GM12878 (cell line): ENCODE measurements around the gene PIK3R5. TPM values are rescaled to one million over a fixed set of nuclear protein-coding genes. Genes with fewer than 3 reads are reported as not detected.
A peak's percentile ranks its signal among the peaks of the same experiment; 100 is the strongest.

ENCODE experiments used
- ATAC-seq: fragments of 200-7000 bp; cut with Tn5 transposase; 3 replicates; pipeline ENCODE4 v1.9.1; 2020; ENCODE audit warnings: mild to moderate bottlenecking, moderate library complexity
- BruUV-seq: library from RNA; stranded (reverse); fragments of 400-500 nt; replicated peaks from 2 replicates; lab custom pipeline; 2021; lab: Mats Ljungman, UMichigan
- CTCF ChIA-PET: fragments of 300-600 bp; sonication (Branson Sonifier 250); formaldehyde crosslinking; extraction: SDS; loops from one replicate; lab custom pipeline; 2021; ENCODE audit warnings: inconsistent platforms; lab: Yijun Ruan, JAX
- POLR2A ChIA-PET: fragments of 350-600 bp; formaldehyde crosslinking; extraction: SDS; loops from one replicate; lab custom pipeline; 2021; ENCODE audit warnings: inconsistent platforms; lab: Charles Lee
- RAD21 ChIA-PET: fragments of 300-600 bp; sonication (Branson Sonifier 250); formaldehyde crosslinking; loops from one replicate; lab custom pipeline; 2023; ENCODE audit warnings: antibody characterized with exemption; ENCODE audit not compliant: unreplicated experiment; lab: Charles Lee
- SMC1A ChIA-PET: fragments of 300-600 bp; sonication (Branson Sonifier 250); formaldehyde crosslinking; loops from one replicate; lab custom pipeline; 2023; ENCODE audit not compliant: unreplicated experiment, uncharacterized antibody; lab: Charles Lee
- DNase-seq: peaks from one replicate; pipeline ENCODE4 v3.0.0-alpha.2; 2011; ENCODE audit warnings: low read depth, low spot score
- FAIRE-seq: peaks from 3 replicates; lab custom pipeline; 2011; peaks lifted over from hg19 to GRCh38; lab: Jason Lieb, UNC
- H2AFZ ChIP-seq: 2 replicates; pipeline ENCODE4 v1.6.0; 2011; ENCODE audit warnings: low read depth, low read length, control low read depth; ENCODE audit not compliant: control insufficient read depth
- H3K27ac ChIP-seq: 2 replicates; pipeline ENCODE4 v1.5.1; 2011; ENCODE audit warnings: control low read depth; ENCODE audit not compliant: control insufficient read depth, insufficient read depth
- H3K27me3 ChIP-seq, 2 experiments: replicated peaks in 1 of 2; 2 replicates each; pipeline versions ENCODE4 v1.6.0 to v1.6.1; 2011; ENCODE audit warnings: low read length in 1 of 2; ENCODE audit not compliant: control insufficient read depth in 2 of 2, insufficient read depth in 2 of 2
- H3K36me3 ChIP-seq, 2 experiments: 2 replicates each; pipeline ENCODE4 v1.5.1; 2011; ENCODE audit warnings: low read length in 1 of 2; ENCODE audit not compliant: control insufficient read depth in 2 of 2, insufficient read depth in 2 of 2
- H3K4me1 ChIP-seq: 2 replicates; pipeline ENCODE4 v1.6.1; 2011; ENCODE audit warnings: mild to moderate bottlenecking, low read length, moderate library complexity, mixed read lengths; ENCODE audit not compliant: control insufficient read depth, insufficient read depth
- H3K4me2 ChIP-seq: 2 replicates; pipeline ENCODE4 v1.6.0; 2011; ENCODE audit warnings: control low read depth; ENCODE audit not compliant: control insufficient read depth, insufficient read depth
- H3K4me3 ChIP-seq: fragments of 200-600 bp; sonication (generic); 2 replicates; pipeline ENCODE4 v1.5.1; 2016
- H3K79me2 ChIP-seq: 2 replicates; pipeline ENCODE4 v1.6.0; 2011; ENCODE audit warnings: low read length; ENCODE audit not compliant: control insufficient read depth, insufficient read depth
- H3K9ac ChIP-seq: 2 replicates; pipeline ENCODE4 v1.8.0; 2011; ENCODE audit warnings: low read length, control low read depth, mixed read lengths; ENCODE audit not compliant: control insufficient read depth, insufficient read depth
- H3K9me3 ChIP-seq: replicated peaks from 3 replicates; pipeline ENCODE4 v1.5.1; 2011; ENCODE audit warnings: mild to moderate bottlenecking, low read length; ENCODE audit not compliant: control insufficient read depth, insufficient read depth
- H4K20me1 ChIP-seq: 2 replicates; pipeline ENCODE4 v1.6.0; 2011; ENCODE audit not compliant: control insufficient read depth, insufficient read depth
- BACH1 ChIP-seq: fragments of 450-650 bp; IDR thresholded peaks from 2 replicates; pipeline ENCODE4 v1.6.1; 2017; ENCODE audit warnings: mild to moderate bottlenecking, borderline replicate concordance
- EZH2 ChIP-seq: IDR thresholded peaks from 2 replicates; pipeline ENCODE4 v1.6.1; 2012; ENCODE audit warnings: low read depth, mild to moderate bottlenecking, control low read depth, inconsistent platforms, low read length, borderline replicate concordance; ENCODE audit not compliant: control insufficient read depth
- HDAC6 ChIP-seq: fragments of 200-600 bp; sonication (generic); IDR thresholded peaks from one replicate; pipeline ENCODE4 v1.8.0; 2017; ENCODE audit warnings: antibody characterized with exemption; ENCODE audit not compliant: unreplicated experiment
- IRF4 ChIP-seq: IDR thresholded peaks from 2 replicates; pipeline ENCODE4 v1.6.1; 2011; ENCODE audit warnings: low read depth, low read length
- NBN ChIP-seq: fragments of 450-650 bp; IDR thresholded peaks from 2 replicates; pipeline ENCODE4 v1.6.1; 2016
- POU2F2 ChIP-seq: IDR thresholded peaks from 3 replicates; pipeline ENCODE4 v1.6.1; 2011; ENCODE audit warnings: low read depth, mild to moderate bottlenecking, low read length, borderline replicate concordance
- RAD21 ChIP-seq: IDR thresholded peaks from 2 replicates; pipeline ENCODE4 v1.6.1; 2011; ENCODE audit warnings: mild to moderate bottlenecking, low read depth, low read length, moderate library complexity; ENCODE audit not compliant: insufficient read depth
- RB1 ChIP-seq: fragments of 450-650 bp; formaldehyde crosslinking; IDR thresholded peaks from 2 replicates; pipeline ENCODE4 v1.6.1; 2017; ENCODE audit warnings: mild to moderate bottlenecking, borderline replicate concordance
- RUNX3 ChIP-seq: IDR thresholded peaks from 2 replicates; pipeline ENCODE4 v1.6.1; 2012; ENCODE audit warnings: low read length, inconsistent platforms
- SIN3A ChIP-seq: IDR thresholded peaks from 2 replicates; pipeline ENCODE4 v1.6.1; 2012; ENCODE audit warnings: low read depth, low read length, improper control_type of control experiment
- TAF1 ChIP-seq: IDR thresholded peaks from 2 replicates; pipeline ENCODE4 v1.6.1; 2011; ENCODE audit warnings: mild to moderate bottlenecking, low read depth, low read length, borderline replicate concordance
- ZZZ3 ChIP-seq: IDR thresholded peaks from 2 replicates; pipeline ENCODE4 v1.6.1; 2011; ENCODE audit warnings: low read depth; ENCODE audit not compliant: control insufficient read depth, insufficient read length
- WGBS: methylation state at CpG from one replicate; pipeline ENCODE4 v1.1.6; 2016; ENCODE audit warnings: low lambda C conversion rate; ENCODE audit not compliant: insufficient replicate concordance, insufficient coverage; ENCODE audit errors: missing lambda C conversion rate; 5-methylcytosine and 5-hydroxymethylcytosine counted together
- in situ Hi-C: fragments of 300-500 bp; cut with MboI; formaldehyde crosslinking; loops from 9 replicates; pipeline ENCODE4 v1.14.3; 2018; ENCODE audit warnings: mixed read lengths
- intact Hi-C: fragments of 100-400 bp; cut with micrococcal nuclease; formaldehyde crosslinking; loops from one replicate; pipeline ENCODE4 v1.14.2; 2022; ENCODE audit not compliant: unreplicated experiment
- polyA plus RNA-seq, 11 experiments: library from polyadenylated mRNA; depleted of rRNA in 4 of 11; unstranded in 6 of 11; stranded (reverse) in 5 of 11; fragments of >200 nt; fragmentation: Nextera tagmentation in 4 of 11; fragmentation: Illumina TruSeq in 1 of 11; extraction: Ambion mirVana in 4 of 11; extraction: Trizol in 1 of 11; gene quantifications; 1 replicate in 1 of 11; 2 replicates in 10 of 11; pipeline versions ENCODE4 v1.2.1 to v1.2.3, GENCODE V29; 2011 to 2016; ENCODE audit warnings: inconsistent platforms in 2 of 11, missing spikeins in 2 of 11, low read depth in 1 of 11
- total RNA-seq, 4 experiments: library from RNA; depleted of rRNA in 3 of 4; stranded (reverse); fragments of >200 nt in 3 of 4; fragmentation: Illumina TruSeq in 1 of 4; extraction: Trizol in 1 of 4; gene quantifications; 2 replicates each; pipeline versions ENCODE4 v1.2.1 to v1.2.3, GENCODE V29; 2013 to 2021
- TF ChIP-seq, protein P1 (sequence below): fragments of 450-650 bp; IDR thresholded peaks from 2 replicates; pipeline ENCODE4 v1.6.1; 2016; ENCODE audit warnings: mild to moderate bottlenecking
- TF ChIP-seq, protein P2 (sequence below): fragments of 450-650 bp; IDR thresholded peaks from 2 replicates; pipeline ENCODE4 v1.6.1; 2017; ENCODE audit warnings: borderline replicate concordance
- TF ChIP-seq, protein P3 (sequence below), 3 experiments: IDR thresholded peaks in 2 of 3; conservative IDR thresholded peaks in 1 of 3; 2 replicates each; pipeline ENCODE4 v1.5.1; 2011; ENCODE audit warnings: low read depth in 3 of 3, low read length in 3 of 3, mild to moderate bottlenecking in 3 of 3, control low read depth in 2 of 3, moderate library complexity in 2 of 3, inconsistent platforms in 1 of 3, mixed read lengths in 1 of 3; ENCODE audit not compliant: control insufficient read depth in 2 of 3, insufficient read depth in 1 of 3; ENCODE audit errors: extremely low read depth in 1 of 3

Gene PIK3R5
- total and polyA plus RNA-seq, 10 of the 15 experiments (the other 5 are each of a cell fraction or from before 2014, with no cell fraction given): 9.5 to 50.8 (median 35.5) TPM

GRCh38 chr17:8862213-8863056 lies 103.1 kb downstream of the PIK3R5 start (continued):
- peak; percentile 36; the same call in 1 of the 2 replicates for TF ChIP-seq SIN3A
- TF ChIP-seq, protein P1, sequence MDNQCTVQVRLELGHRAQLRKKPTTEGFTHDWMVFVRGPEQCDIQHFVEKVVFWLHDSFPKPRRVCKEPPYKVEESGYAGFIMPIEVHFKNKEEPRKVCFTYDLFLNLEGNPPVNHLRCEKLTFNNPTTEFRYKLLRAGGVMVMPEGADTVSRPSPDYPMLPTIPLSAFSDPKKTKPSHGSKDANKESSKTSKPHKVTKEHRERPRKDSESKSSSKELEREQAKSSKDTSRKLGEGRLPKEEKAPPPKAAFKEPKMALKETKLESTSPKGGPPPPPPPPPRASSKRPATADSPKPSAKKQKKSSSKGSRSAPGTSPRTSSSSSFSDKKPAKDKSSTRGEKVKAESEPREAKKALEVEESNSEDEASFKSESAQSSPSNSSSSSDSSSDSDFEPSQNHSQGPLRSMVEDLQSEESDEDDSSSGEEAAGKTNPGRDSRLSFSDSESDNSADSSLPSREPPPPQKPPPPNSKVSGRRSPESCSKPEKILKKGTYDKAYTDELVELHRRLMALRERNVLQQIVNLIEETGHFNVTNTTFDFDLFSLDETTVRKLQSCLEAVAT: peak; percentile 92
- 0 out of 2 replicates have a peak, but pooled peaks have one; percentile 20 for TF ChIP-seq IRF4
- TF ChIP-seq NBN: no peak
- TF ChIP-seq TAF1: no peak
- TF ChIP-seq, protein P2, sequence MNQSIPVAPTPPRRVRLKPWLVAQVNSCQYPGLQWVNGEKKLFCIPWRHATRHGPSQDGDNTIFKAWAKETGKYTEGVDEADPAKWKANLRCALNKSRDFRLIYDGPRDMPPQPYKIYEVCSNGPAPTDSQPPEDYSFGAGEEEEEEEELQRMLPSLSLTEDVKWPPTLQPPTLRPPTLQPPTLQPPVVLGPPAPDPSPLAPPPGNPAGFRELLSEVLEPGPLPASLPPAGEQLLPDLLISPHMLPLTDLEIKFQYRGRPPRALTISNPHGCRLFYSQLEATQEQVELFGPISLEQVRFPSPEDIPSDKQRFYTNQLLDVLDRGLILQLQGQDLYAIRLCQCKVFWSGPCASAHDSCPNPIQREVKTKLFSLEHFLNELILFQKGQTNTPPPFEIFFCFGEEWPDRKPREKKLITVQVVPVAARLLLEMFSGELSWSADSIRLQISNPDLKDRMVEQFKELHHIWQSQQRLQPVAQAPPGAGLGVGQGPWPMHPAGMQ: no peak

- FAIRE-seq (no peak), ATAC-seq (no peak), DNase-seq (no peak)
- Histone ChIP-seq H3K4me3 (peak overlapping the region; percentile 55), H3K36me3 (peaks cover 4 to 18% of the 10 kb centered on the region in 2 experiments; a peak in 3 of 4 replicates), H4K20me1 (no peaks in the 10 kb centered on the region), H2AFZ (no peak overlapping the region), H3K27ac (peak overlapping the region; percentile 99), H3K27me3 (no peaks in the 10 kb centered on the region), H3K4me2 (peak overlapping the region; percentile 84), H3K79me2 (peaks cover 91% of the 10 kb centered on the region), H3K4me1 (peaks cover 45% of the 10 kb centered on the region), H3K9ac (peak overlapping the region; percentile 44), H3K9me3 (no peaks in the 10 kb centered on the region; the same call in 2 of the 3 replicates)
- in situ Hi-C loops: no loop called here
- BruUV-seq: no TSS peak
- intact Hi-C loops: no loop called here
- POLR2A ChIA-PET: interaction anchor here (1.2 to 1.3 kb wide), 3 partner anchors 19 to 101 kb away, joined by 5 to 8 read pairs (median 6); no protein-coding TSS in a partner anchor
- 50% methylated on average over 7 of the region's 7 CpGs for WGBS
- RAD21 ChIA-PET: interaction anchor here (0.6 to 1.2 kb wide), 10 partner anchors 11 to 137 kb away, joined by 3 to 7 read pairs (median 4); no protein-coding TSS in a partner anchor
- SMC1A ChIA-PET: interaction anchor here (0.7 to 3.5 kb wide), 10 partner anchors 9 to 101 kb away, joined by 3 to 19 read pairs (median 4); no protein-coding TSS in a partner anchor
- CTCF ChIA-PET: interaction anchor here (0.8 to 1.6 kb wide), 5 partner anchors 12 to 137 kb away, joined by 4 to 8 read pairs (median 4); no protein-coding TSS in a partner anchor
- TF ChIP-seq EZH2: no peak
- TF ChIP-seq BACH1: 0 out of 2 replicates have a peak, but pooled peaks have one; percentile 10
- TF ChIP-seq RUNX3: no peak
- no peak for TF ChIP-seq ZZZ3
- TF ChIP-seq RAD21: no peak
- no peak for TF ChIP-seq POU2F2
- 0 out of 2 replicates have a peak, but pooled peaks have one; percentile 12 for TF ChIP-seq RB1
- TF ChIP-seq, protein P3, sequence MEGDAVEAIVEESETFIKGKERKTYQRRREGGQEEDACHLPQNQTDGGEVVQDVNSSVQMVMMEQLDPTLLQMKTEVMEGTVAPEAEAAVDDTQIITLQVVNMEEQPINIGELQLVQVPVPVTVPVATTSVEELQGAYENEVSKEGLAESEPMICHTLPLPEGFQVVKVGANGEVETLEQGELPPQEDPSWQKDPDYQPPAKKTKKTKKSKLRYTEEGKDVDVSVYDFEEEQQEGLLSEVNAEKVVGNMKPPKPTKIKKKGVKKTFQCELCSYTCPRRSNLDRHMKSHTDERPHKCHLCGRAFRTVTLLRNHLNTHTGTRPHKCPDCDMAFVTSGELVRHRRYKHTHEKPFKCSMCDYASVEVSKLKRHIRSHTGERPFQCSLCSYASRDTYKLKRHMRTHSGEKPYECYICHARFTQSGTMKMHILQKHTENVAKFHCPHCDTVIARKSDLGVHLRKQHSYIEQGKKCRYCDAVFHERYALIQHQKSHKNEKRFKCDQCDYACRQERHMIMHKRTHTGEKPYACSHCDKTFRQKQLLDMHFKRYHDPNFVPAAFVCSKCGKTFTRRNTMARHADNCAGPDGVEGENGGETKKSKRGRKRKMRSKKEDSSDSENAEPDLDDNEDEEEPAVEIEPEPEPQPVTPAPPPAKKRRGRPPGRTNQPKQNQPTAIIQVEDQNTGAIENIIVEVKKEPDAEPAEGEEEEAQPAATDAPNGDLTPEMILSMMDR (IDR thresholded peaks at IDR 0.05 in 2 of 3, conservative IDR thresholded peaks at IDR 0.05 in 1 of 3; ENCODE audit: control insufficient read depth in 2 of 3, extremely low read depth in 1 of 3, insufficient read depth in 1 of 3, low read depth in 3 of 3, low read length in 3 of 3): no peak
- TF ChIP-seq HDAC6: no peak
Measured at GRCh38 chr17:8861495-8862181, 103.9 kb downstream of the PIK3R5 start.
